Stimulated activated CD4-positive, alpha-beta T cell treated with anti-CD3 and anti-CD28 coated beads, Interleukin-15, amount 100 ng/mL, for 1 hour (primary cell): ENCODE measurements around the gene IGF2R.

Experiments
- DNase-seq, 2 donors: peaks; one replicate each; pipeline ENCODE4 v3.0.0-alpha.2; 2020; ENCODE audit warnings: low read depth in 1 of 2, low spot score in 1 of 2

IGF2R gene

GRCh38 chr6:160042014-160042773 lies 73.3 kb downstream of the IGF2R start:
- DNase-seq: no peak

GRCh38 chr6:160042788-160043301 lies 74.0 kb downstream of the IGF2R start:
- DNase-seq: no peak

DNA sequence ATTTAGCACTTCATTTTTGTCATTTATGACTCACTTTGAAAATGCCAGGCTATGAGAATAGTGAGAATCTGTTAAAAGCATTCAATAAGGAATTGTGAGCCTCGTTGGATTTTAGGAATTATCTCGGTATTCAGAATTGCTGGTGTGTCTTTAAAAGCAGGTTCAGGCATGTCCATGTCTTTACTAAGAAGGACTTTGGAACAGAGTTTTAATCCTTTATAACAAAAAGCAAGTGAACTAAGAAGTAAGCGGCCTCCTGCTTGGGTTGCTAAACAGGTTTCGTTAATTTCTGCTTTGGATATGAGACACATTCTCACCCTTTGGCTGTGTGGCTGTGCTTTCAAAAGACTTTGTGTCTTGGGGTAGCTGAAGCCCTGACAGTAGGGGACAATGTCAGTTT lies 74.9 kb downstream of the IGF2R start:
- DNase-seq: no peak

- DNase-seq: no peak
Measured at GRCh38 chr6:160044687-160045086, 75.8 kb downstream of the IGF2R start.

DNA sequence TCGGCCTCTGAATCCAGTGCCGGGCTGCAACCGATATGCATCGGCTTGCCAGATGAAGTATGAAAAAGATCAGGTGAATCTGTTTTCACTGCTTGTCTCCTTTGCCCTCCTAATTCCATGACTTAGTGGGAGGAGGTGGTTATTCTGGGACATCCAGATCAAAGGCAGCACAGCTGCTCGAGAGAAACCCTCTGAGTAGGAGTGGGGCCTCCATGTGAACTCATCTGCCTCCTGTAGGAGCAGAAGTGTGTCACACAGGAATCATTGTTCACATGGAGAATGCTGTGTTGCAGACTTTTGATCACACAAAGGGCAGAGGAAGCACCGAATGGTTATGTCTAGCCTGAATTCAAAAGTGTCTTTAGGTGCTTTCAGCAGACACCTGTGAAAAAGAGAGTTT lies 79.6 kb downstream of the IGF2R start:
- DNase-seq: no peak

DNA sequence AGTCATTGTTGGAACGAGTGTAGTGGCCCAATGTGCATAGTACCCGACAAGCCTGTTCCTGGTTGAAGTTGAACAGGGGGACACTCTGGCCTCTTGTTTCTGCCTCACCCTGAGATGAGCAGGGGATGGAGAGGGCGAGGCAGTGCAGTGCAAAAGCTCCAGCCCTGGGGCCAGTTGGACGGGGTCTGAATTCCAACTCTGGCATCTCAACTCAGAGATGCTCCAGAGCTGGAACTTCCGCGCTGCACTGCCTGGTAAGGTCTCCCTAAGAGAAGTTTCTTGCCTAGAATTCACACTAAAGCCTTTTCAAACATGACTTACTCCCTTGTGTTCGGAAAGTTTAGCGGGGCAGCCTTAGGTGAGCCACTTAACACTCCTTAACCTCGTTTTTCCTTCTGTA lies 80.5 kb downstream of the IGF2R start:
- DNase-seq: no peak

DNA sequence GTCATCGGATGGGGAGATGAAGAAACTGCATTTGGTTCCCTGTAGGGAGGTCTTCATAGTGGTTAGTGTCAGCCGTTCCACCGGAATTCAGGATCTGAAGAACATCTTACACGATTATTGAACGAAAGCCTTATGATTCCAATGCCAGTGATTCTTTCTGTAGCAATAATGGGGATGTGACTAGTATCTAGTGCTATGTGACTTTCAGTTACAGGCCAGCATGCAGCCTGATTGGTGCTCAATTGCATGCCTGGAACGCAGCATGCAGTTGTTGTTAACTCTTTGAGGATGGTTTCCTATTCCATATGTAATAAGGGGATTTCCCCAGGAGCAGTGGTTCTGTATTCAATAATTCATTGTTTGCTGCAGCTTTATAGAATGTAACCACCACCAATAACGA lies 81.1 kb downstream of the IGF2R start:
- DNase-seq: no peak

DNA sequence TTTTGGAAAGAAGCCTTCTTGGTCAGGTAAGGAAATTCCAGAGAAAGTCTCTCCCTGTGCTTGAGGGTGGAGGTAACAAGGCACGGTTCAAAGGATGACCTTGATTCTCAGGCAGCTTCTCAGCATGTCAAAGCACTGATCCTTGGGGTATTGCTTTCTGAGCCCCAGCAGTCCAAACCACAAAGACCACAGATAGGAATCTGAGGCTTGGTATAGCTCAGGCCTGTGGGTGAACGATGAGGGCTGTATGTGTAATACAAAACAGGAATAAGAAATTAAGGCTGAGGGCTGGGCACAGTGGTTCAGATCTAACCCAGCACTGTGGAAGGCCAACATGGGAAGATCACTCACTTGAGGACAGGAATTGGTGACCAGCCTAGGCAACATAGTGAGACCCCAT lies 82.5 kb downstream of the IGF2R start:
- no peak for DNase-seq

DNA sequence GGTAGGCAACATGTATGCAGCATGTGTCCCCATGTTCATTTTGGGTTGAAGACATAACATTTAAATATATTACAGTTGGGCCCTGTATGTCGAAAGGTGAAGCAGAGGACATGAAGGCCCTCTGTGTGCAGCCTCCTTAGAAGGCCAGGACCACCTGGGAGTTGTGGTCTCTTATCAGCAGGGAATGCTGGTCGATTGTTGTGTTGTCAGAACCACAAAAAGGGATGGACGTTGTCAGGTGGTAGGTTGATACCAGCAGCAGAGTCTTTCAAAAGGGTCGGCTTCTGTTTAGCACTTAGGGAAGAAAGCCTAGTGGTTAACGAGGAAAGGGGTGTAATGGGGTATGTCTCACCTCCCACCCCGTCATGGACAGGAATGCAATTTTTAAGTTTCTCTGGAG lies 85.4 kb downstream of the IGF2R start:
- DNase-seq: no peak

GRCh38 chr6:160054913-160055312 lies 86.0 kb downstream of the IGF2R start:
- no peak for DNase-seq

DNA sequence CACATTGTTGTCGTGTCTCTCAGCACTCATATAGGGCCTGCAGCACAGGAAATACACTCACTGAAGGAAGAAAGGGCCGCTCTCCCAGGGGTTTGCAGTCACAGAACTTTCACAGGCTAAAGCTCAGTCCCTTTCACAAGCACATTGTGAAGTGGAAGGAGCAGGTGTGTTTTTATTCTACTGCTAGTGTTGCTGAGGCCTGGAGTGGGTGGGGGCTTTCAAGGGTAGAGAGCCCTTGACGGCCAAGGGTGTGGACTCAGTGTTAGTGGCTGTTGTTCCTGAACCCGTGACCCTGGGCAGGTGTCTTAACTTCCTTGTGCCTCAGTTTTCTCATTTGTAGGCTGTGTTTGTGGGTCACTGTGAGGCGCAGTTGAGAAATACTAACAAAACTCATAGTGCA lies 86.5 kb downstream of the IGF2R start:
- no peak for DNase-seq

DNA sequence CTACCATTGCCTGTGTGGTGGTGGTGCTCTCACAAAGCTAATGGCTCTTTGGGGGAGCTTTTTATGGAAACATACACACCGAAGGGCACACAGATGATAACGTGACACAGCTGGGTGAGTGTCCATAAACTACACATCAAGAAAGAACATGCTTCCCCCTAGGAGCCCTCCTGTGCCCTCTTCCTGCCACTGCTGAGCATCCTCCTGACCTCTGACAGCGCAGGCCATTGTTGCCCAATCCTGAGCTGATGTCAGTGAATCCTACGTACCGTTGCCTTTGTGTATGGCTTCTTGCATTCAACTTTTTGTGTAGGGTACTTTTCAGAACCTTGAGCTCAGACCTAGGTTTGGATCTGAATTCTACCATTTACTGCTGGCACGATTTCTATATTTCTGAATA lies 86.9 kb downstream of the IGF2R start:
- DNase-seq: no peak

DNA sequence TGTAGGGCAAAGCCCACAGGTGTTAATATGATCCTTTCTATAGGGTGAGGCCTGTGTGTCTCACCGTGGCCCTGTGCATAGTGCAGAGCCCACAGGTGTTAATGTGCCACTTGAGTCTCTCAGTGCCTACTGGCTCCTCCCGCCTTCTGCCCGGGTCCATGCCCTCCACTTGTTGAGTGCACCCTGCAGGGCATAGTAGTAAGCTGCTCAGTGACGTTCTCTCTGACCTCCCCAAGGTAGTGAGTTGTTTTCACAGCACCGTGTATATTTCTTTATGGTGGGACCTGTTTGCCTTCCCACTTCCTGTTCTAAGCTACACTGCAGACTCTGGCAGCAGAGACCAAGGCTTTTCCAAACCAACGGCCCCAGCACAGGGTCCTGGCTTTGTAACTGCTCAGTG lies 88.2 kb downstream of the IGF2R start:
- DNase-seq: no peak

- DNase-seq: no peak
Measured at GRCh38 chr6:160058603-160059215, 89.8 kb downstream of the IGF2R start.

GRCh38 chr6:160060221-160060620 lies 91.3 kb downstream of the IGF2R start:
- no peak for DNase-seq

GRCh38 chr6:160060920-160061447 lies 92.1 kb downstream of the IGF2R start:
- DNase-seq: no peak

DNA sequence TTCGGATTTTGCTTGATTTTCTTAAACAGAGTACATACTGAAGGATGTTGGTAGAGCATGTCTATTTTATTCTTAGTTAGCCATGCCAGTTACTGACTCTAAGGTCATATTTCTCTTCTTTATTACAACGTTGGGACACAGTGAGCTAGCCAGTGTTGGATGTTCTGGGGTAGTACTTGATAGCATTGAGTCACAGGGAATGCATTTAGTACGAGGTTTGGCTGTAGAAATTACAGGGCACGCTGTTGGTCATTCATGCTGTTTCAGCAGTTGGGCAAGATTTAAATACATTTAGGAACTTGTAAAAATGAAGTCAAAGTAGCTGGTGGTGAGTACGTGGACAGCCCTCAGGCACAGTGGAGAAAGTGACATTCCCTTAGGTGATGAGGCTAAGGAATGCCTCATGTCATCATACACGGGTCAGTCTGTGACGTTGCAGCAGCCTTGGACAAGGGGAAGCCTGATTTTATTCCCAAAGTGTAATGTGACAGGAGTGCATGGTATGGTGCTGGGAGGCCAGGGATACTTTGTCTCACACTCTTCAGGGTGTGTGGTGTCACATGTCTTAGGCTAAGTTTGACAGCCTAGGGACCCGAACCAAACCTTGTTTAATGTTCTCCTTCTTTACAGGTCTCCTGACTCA lies 95.0 kb downstream of the IGF2R start:
- no peak for DNase-seq

- DNase-seq: no peak
Measured at GRCh38 chr6:160065200-160065599, 96.3 kb downstream of the IGF2R start.

DNA sequence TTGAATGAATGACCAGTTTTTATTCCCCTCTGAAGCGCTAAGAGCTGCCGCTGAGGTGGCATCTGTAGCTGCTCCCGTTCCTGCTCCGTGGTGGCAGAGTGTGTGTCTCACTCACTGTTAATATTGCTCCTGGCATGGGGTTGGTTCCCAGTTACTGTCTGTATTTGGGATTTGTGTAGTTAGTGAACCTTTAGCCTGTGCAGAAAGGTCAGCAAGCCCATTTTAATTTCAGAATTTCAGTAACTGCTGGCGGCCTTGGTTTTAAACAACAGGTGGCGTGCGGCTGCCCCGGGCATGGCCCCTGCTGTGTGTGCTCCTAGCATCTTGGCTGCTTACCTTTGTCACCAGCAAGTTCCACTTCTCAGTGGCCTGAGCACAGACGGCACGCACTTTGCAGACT lies 98.7 kb downstream of the IGF2R start:
- no peak for DNase-seq

GRCh38 chr6:160068346-160068745 lies 99.5 kb downstream of the IGF2R start:
- no peak for DNase-seq

DNA sequence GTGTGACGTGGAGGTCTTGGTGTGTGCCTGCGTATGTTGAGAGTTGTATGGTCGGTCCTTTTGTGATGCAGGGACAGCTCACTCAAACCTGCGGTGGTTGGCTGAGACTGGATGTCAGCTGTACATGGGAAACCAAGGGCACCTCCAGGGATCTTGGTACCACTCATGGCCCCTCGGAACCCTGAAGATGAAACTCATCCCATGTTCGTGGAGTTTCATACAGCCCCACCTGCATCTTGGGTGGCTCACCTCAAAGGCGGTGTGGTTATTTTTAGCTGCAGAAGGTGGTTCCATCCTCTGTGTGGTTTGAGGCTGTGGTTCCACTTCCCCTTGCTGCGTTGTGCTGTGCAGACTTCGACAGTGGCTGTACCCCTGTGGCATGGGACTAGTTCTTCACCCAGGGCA lies 100.2 kb downstream of the IGF2R start:
- DNase-seq: no peak

DNA sequence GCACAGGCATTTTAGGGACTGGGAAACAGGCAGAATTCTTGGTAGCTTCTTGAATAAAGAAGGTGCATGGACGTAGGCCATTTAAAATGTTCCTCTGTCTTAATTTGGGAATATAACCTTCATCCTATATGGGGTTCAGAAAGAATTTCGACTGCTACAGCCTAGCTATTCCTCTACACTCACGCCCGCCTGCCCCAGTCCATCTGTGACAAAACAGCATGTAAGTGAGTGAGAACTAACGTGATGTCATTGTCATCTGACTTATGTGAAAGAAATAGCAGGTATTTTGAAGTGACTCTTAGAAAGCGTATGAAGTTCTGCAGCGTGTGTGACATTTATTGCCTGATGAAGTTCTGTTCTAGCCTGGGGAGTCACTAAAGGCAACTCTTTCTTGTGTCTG lies 100.6 kb downstream of the IGF2R start:
- DNase-seq: no peak
